ACC112 (cell line): ENCODE measurements around the gene MCAT.
"Not testable (repeated sequence)": the region's sequence is repeated elsewhere in the genome, so short reads cannot be mapped to it uniquely, and the experiment has no call there.

Experiments
- H2AFZ ChIP-seq: fragments of 200-600 bp; sonication (generic); one replicate; pipeline ENCODE4 v1.6.0; 2017; ENCODE audit warnings: antibody characterized with exemption, low read length; ENCODE audit not compliant: unreplicated experiment
- H3K27ac ChIP-seq: fragments of 200-600 bp; sonication (generic); 2 replicates; pipeline ENCODE4 v1.5.1; 2014; ENCODE audit warnings: low read depth, mild to moderate bottlenecking, antibody characterized with exemption, low read length, moderate library complexity
- H3K27me3 ChIP-seq: fragments of 200-600 bp; sonication (generic); 2 replicates; pipeline ENCODE4 v1.6.1; 2014; ENCODE audit warnings: mild to moderate bottlenecking, antibody characterized with exemption, low read length, moderate library complexity, mixed read lengths; ENCODE audit not compliant: insufficient read depth
- H3K36me3 ChIP-seq: fragments of 200-600 bp; sonication (generic); 2 replicates; pipeline ENCODE4 v1.6.1; 2016; ENCODE audit warnings: mild to moderate bottlenecking, antibody characterized with exemption, low read length, moderate library complexity, mixed read lengths; ENCODE audit not compliant: insufficient read depth
- H3K4me1 ChIP-seq: fragments of 200-600 bp; sonication (generic); one replicate; pipeline ENCODE4 v1.6.1; 2016; ENCODE audit warnings: low read length, mixed read lengths; ENCODE audit not compliant: insufficient read depth, unreplicated experiment, control insufficient read depth
- H3K4me3 ChIP-seq: fragments of 200-600 bp; sonication (generic); 2 replicates; pipeline ENCODE4 v1.5.1; 2014; ENCODE audit warnings: mild to moderate bottlenecking, low read depth, low read length
- H3K79me2 ChIP-seq: fragments of 200-600 bp; sonication (generic); one replicate; pipeline ENCODE4 v1.6.0; 2016; ENCODE audit warnings: low read length; ENCODE audit not compliant: control insufficient read depth, unreplicated experiment, insufficient read depth

The MCAT gene

GRCh38 chr22:43104056-43104625 lies 39.1 kb downstream of the MCAT start:
- H3K27ac ChIP-seq, H2AFZ ChIP-seq, H3K36me3 ChIP-seq, H3K4me3 ChIP-seq, H3K79me2 ChIP-seq, H3K27me3 ChIP-seq, H3K4me1 ChIP-seq: not testable (repeated sequence)

GRCh38 chr22:43101306-43101705 lies 41.9 kb downstream of the MCAT start:
- H3K4me1 ChIP-seq = no peaks in the 10 kb centered on the region
- H3K27me3 ChIP-seq = no peaks in the 10 kb centered on the region
- H2AFZ ChIP-seq = no peak overlapping the region
- H3K36me3 ChIP-seq = no peaks in the 10 kb centered on the region
- no peaks in the 10 kb centered on the region for H3K79me2 ChIP-seq
- no peak overlapping the region for H3K27ac ChIP-seq
- no peak overlapping the region for H3K4me3 ChIP-seq

GRCh38 chr22:43100225-43100624 lies 43.0 kb downstream of the MCAT start:
- H3K27ac ChIP-seq = no peak overlapping the region
- no peak overlapping the region for H2AFZ ChIP-seq
- no peaks in the 10 kb centered on the region for H3K36me3 ChIP-seq
- H3K4me1 ChIP-seq = no peaks in the 10 kb centered on the region
- no peaks in the 10 kb centered on the region for H3K79me2 ChIP-seq
- no peaks in the 10 kb centered on the region for H3K27me3 ChIP-seq
- H3K4me3 ChIP-seq = no peak overlapping the region

- Histone ChIP-seq H3K79me2 (no peaks in the 10 kb centered on the region), H3K27ac (no peak overlapping the region), H2AFZ (no peak overlapping the region), H3K4me3 (no peak overlapping the region), H3K27me3 (no peaks in the 10 kb centered on the region), H3K36me3 (no peaks in the 10 kb centered on the region), H3K4me1 (no peaks in the 10 kb centered on the region)
Observed at GRCh38 chr22:43099095-43099494, 44.1 kb downstream of the MCAT start.

- H3K36me3 ChIP-seq = no peaks in the 10 kb centered on the region
- H3K4me3 ChIP-seq = no peak overlapping the region
Observed at GRCh38 chr22:43098356-43098755, 44.8 kb downstream of the MCAT start.

GRCh38 chr22:43096420-43096819 lies 46.8 kb downstream of the MCAT start:
- no peak overlapping the region for H3K27ac ChIP-seq
- H3K4me1 ChIP-seq = no peaks in the 10 kb centered on the region
- no peaks in the 10 kb centered on the region for H3K27me3 ChIP-seq
- no peak overlapping the region for H3K4me3 ChIP-seq
- no peaks in the 10 kb centered on the region for H3K79me2 ChIP-seq
- H2AFZ ChIP-seq = no peak overlapping the region
- no peaks in the 10 kb centered on the region for H3K36me3 ChIP-seq

More at GRCh38 chr22:43098356-43098755, 44.8 kb downstream of the MCAT start:
- Histone ChIP-seq H2AFZ (no peak overlapping the region), H3K79me2 (no peaks in the 10 kb centered on the region), H3K4me1 (no peaks in the 10 kb centered on the region), H3K27me3 (no peaks in the 10 kb centered on the region), H3K27ac (no peak overlapping the region)

- H3K27ac ChIP-seq = no peak overlapping the region
Observed at GRCh38 chr22:43094551-43094950, 48.6 kb downstream of the MCAT start.

GRCh38 chr22:43094085-43094484 lies 49.1 kb downstream of the MCAT start:
- Histone ChIP-seq H3K27me3 (no peaks in the 10 kb centered on the region), H3K79me2 (no peaks in the 10 kb centered on the region), H2AFZ (no peak overlapping the region), H3K4me1 (no peaks in the 10 kb centered on the region), H3K27ac (no peak overlapping the region), H3K36me3 (no peaks in the 10 kb centered on the region), H3K4me3 (no peak overlapping the region)

More at GRCh38 chr22:43094551-43094950, 48.6 kb downstream of the MCAT start:
- no peaks in the 10 kb centered on the region for H3K79me2 ChIP-seq
- H3K36me3 ChIP-seq = no peaks in the 10 kb centered on the region
- no peaks in the 10 kb centered on the region for H3K27me3 ChIP-seq
- H2AFZ ChIP-seq = no peak overlapping the region
- H3K4me3 ChIP-seq = no peak overlapping the region
- H3K4me1 ChIP-seq = no peaks in the 10 kb centered on the region

- Histone ChIP-seq H3K79me2 (no peaks in the 10 kb centered on the region), H3K27me3 (no peaks in the 10 kb centered on the region), H3K4me3 (no peak overlapping the region), H2AFZ (no peak overlapping the region), H3K4me1 (no peaks in the 10 kb centered on the region), H3K27ac (no peak overlapping the region), H3K36me3 (no peaks in the 10 kb centered on the region)
Observed at GRCh38 chr22:43092085-43092484, 51.1 kb downstream of the MCAT start.

- Histone ChIP-seq H3K4me1 (no peaks in the 10 kb centered on the region), H3K27ac (no peak overlapping the region), H3K27me3 (no peaks in the 10 kb centered on the region), H3K79me2 (no peaks in the 10 kb centered on the region), H2AFZ (no peak overlapping the region), H3K4me3 (no peak overlapping the region), H3K36me3 (no peaks in the 10 kb centered on the region)
Observed at GRCh38 chr22:43090130-43090789, 52.9 kb downstream of the MCAT start.

- Histone ChIP-seq H3K4me1 (no peaks in the 10 kb centered on the region), H3K4me3 (peak within 1 kb of the TSS; percentile 78), H3K27me3 (no peaks in the 10 kb centered on the region), H2AFZ (peak within 1 kb of the TSS; percentile 20), H3K27ac (peak within 1 kb of the TSS; percentile 56; the same call in 1 of the 2 replicates), H3K79me2 (no peaks in the 10 kb centered on the region), H3K36me3 (no peaks in the 10 kb centered on the region)
Observed at GRCh38 chr22:43088984-43089717, 54.0 kb downstream of the MCAT start, which contains the start of gene TTLL1. Gene TTLL1, minus strand, starts transcription at chr22:43089391. Its CDS starts 13,805 bp downstream, at chr22:43075586.
